Upper lobe of left lung (tissue), 6 donors: ENCODE measurements around the gene ADM. TPM values are rescaled to one million over a fixed set of nuclear protein-coding genes. Genes with fewer than 3 reads are reported as not detected.
A peak's percentile ranks its signal among the peaks of the same experiment; 100 is the strongest.

Experiments
- ATAC-seq, 2 donors: fragments of 200-7000 bp; cut with Tn5 transposase; one replicate each; pipeline ENCODE4 v1.9.1; 2022; ENCODE audit warnings: mild to moderate bottlenecking in 2 of 2, moderate library complexity in 2 of 2; ENCODE audit not compliant: low FRiP score in 2 of 2
- DNase-seq, 2 donors: peaks; one replicate each; pipeline ENCODE4 v3.0.0-alpha.2; 2019 to 2020
- H3K27ac ChIP-seq, 4 donors: fragments of 200-600 bp; sonication (generic); one replicate each; pipeline ENCODE4 v1.5.1; 2016 to 2019
- H3K27me3 ChIP-seq, 4 donors: fragments of 200-600 bp; sonication (generic); one replicate each; pipeline ENCODE4 v1.5.1; 2017 to 2019
- H3K36me3 ChIP-seq, 4 donors: fragments of 200-600 bp; sonication (generic); one replicate each; pipeline ENCODE4 v1.5.1; 2016 to 2019
- H3K4me1 ChIP-seq, 4 donors: fragments of 200-600 bp; sonication (generic); one replicate each; pipeline ENCODE4 v1.5.1; 2018 to 2019
- H3K4me3 ChIP-seq, 4 donors: fragments of 200-600 bp; sonication (generic); one replicate each; pipeline ENCODE4 v1.5.1; 2017 to 2019; ENCODE audit warnings: mild to moderate bottlenecking in 2 of 4, moderate library complexity in 1 of 4
- H3K9me3 ChIP-seq, 4 donors: fragments of 200-600 bp; sonication (generic); one replicate each; pipeline ENCODE4 v1.5.1; 2018 to 2019
- CTCF ChIP-seq, 6 experiments: fragments of 450-650 bp in 4 of 6; fragments of 200-600 bp in 2 of 6; sonication (generic) in 2 of 6; IDR thresholded peaks; one replicate each; pipeline ENCODE4 v1.5.1; 2016 to 2019; ENCODE audit warnings: antibody characterized with exemption in 6 of 6
- EP300 ChIP-seq, 4 donors: sonication (generic); formaldehyde crosslinking; IDR thresholded peaks; one replicate each; pipeline ENCODE4 v1.5.1; 2017; ENCODE audit warnings: antibody characterized with exemption in 4 of 4, control low read depth in 2 of 4
- POLR2A ChIP-seq, 4 donors: fragments of 450-650 bp; IDR thresholded peaks; one replicate each; pipeline ENCODE4 v1.5.1; 2016 to 2017; ENCODE audit warnings: antibody characterized with exemption in 4 of 4, mild to moderate bottlenecking in 2 of 4
- POLR2AphosphoS5 ChIP-seq, 2 donors: sonication (generic); formaldehyde crosslinking; IDR thresholded peaks; one replicate each; pipeline ENCODE4 v1.5.1; 2017; ENCODE audit warnings: antibody characterized with exemption in 2 of 2
- WGBS, 2 donors: methylation state at CpG; one replicate each; pipeline ENCODE4 v1.1.5; 2017 to 2018; 5-methylcytosine and 5-hydroxymethylcytosine counted together
- total RNA-seq, 6 donors: library from RNA; depleted of rRNA in 4 of 6; stranded (reverse); fragments of >200 nt in 4 of 6; gene quantifications; one replicate each; pipeline versions ENCODE4 v1.1.0 to v1.2.1, GENCODE V29; 2016 to 2021
- donor health status: DM: no; HTN: no; CAD: no; lungs with moderate emphysema.
- donor health status: DM: no; HTN: yes; CAD: no; lungs with severe emphysema.

Gene ADM
- total RNA-seq, 6 donors from 2014 or later = 20.4 to 54.3 (median 46.9) TPM

GRCh38 chr11:10333490-10333889 lies 28.6 kb downstream of the ADM start:
- no peak for ATAC-seq
- 76 to 93% methylated on average over 1 of the region's 1 CpG for WGBS, 2 donors
- DNase-seq = no peak
- H3K4me1 ChIP-seq = peaks cover 6 to 9% (median 9%) of the 10 kb centered on the region in 4 donors
- no peak for TF ChIP-seq POLR2AphosphoS5 (IDR thresholded peaks at IDR 0.05)
- no peak for TF ChIP-seq POLR2A (IDR thresholded peaks at IDR 0.05)
- no peak for TF ChIP-seq EP300 (IDR thresholded peaks at IDR 0.05)
- TF ChIP-seq CTCF (IDR thresholded peaks at IDR 0.05) = no peak
- H3K36me3 ChIP-seq = no peaks in the 10 kb centered on the region
- H3K27me3 ChIP-seq = no peaks in the 10 kb centered on the region
- no peak overlapping the region for H3K27ac ChIP-seq
- H3K9me3 ChIP-seq = no peaks in the 10 kb centered on the region
- no peak overlapping the region for H3K4me3 ChIP-seq

GRCh38 chr11:10338287-10338686 lies 33.4 kb downstream of the ADM start:
- DNase-seq = no peak
- H3K36me3 ChIP-seq = no peaks in the 10 kb centered on the region
- H3K27ac ChIP-seq = no peak overlapping the region
- no peak overlapping the region for H3K4me3 ChIP-seq
- TF ChIP-seq CTCF (IDR thresholded peaks at IDR 0.05) = no peak
- no peak for TF ChIP-seq POLR2A (IDR thresholded peaks at IDR 0.05)
- TF ChIP-seq POLR2AphosphoS5 (IDR thresholded peaks at IDR 0.05) = no peak
- no peak for TF ChIP-seq EP300 (IDR thresholded peaks at IDR 0.05)
- ATAC-seq = no peak
- no peaks in the 10 kb centered on the region for H3K9me3 ChIP-seq
- H3K4me1 ChIP-seq = no peaks in the 10 kb centered on the region
- H3K27me3 ChIP-seq = no peaks in the 10 kb centered on the region

- peak overlapping the region in 1 of 4 donors; percentile 18 for H3K27ac ChIP-seq
- peaks cover 0 to 25% (median 19%) of the 10 kb centered on the region in 4 donors for H3K4me1 ChIP-seq
- DNase-seq = no peak
- ATAC-seq = peak in 1 of 2 donors; percentile 48
- 84 to 90% methylated on average over 4 of the region's 4 CpGs for WGBS, 2 donors
- H3K4me3 ChIP-seq = no peak overlapping the region
- H3K36me3 ChIP-seq = no peaks in the 10 kb centered on the region
- TF ChIP-seq CTCF (IDR thresholded peaks at IDR 0.05) = no peak
- peak in 1 of 2 donors; percentile 41 for TF ChIP-seq POLR2AphosphoS5 (IDR thresholded peaks at IDR 0.05)
- no peak for TF ChIP-seq EP300 (IDR thresholded peaks at IDR 0.05)
- no peak for TF ChIP-seq POLR2A (IDR thresholded peaks at IDR 0.05)
- no peaks in the 10 kb centered on the region for H3K9me3 ChIP-seq
- H3K27me3 ChIP-seq = no peaks in the 10 kb centered on the region
Measured at GRCh38 chr11:10348650-10349280, 43.9 kb downstream of the ADM start.

- H3K4me3 ChIP-seq = no peak overlapping the region
- ATAC-seq = no peak
- TF ChIP-seq CTCF (IDR thresholded peaks at IDR 0.05) (no peak), EP300 (IDR thresholded peaks at IDR 0.05) (no peak), POLR2A (IDR thresholded peaks at IDR 0.05) (no peak), POLR2AphosphoS5 (IDR thresholded peaks at IDR 0.05) (no peak)
Measured at GRCh38 chr11:10349281-10349665, 44.4 kb downstream of the ADM start.

GRCh38 chr11:10349806-10350205 lies 44.9 kb downstream of the ADM start:
- no peak for DNase-seq
- whole genome bisulfite sequencing, 2 donors = 95 to 97% methylated on average over 1 of the region's 1 CpG
- TF ChIP-seq POLR2A (IDR thresholded peaks at IDR 0.05) (no peak), POLR2AphosphoS5 (IDR thresholded peaks at IDR 0.05) (no peak), EP300 (IDR thresholded peaks at IDR 0.05) (no peak), CTCF (IDR thresholded peaks at IDR 0.05) (no peak)
- peak overlapping the region in 1 of 4 donors; percentile 18 for H3K27ac ChIP-seq
- ATAC-seq = no peak
- no peaks in the 10 kb centered on the region for H3K36me3 ChIP-seq
- no peak overlapping the region for H3K4me3 ChIP-seq
- H3K4me1 ChIP-seq = peaks cover 0 to 30% (median 19%) of the 10 kb centered on the region in 4 donors
- H3K27me3 ChIP-seq = no peaks in the 10 kb centered on the region
- no peaks in the 10 kb centered on the region for H3K9me3 ChIP-seq

More at GRCh38 chr11:10349281-10349665, 44.4 kb downstream of the ADM start:
- Histone ChIP-seq H3K27me3 (no peaks in the 10 kb centered on the region), H3K9me3 (no peaks in the 10 kb centered on the region), H3K27ac (peak overlapping the region in 1 of 4 donors; percentile 18), H3K4me1 (peaks cover 0 to 25% (median 19%) of the 10 kb centered on the region in 4 donors), H3K36me3 (no peaks in the 10 kb centered on the region)
- no peak for DNase-seq
